M059J (cell line): ENCODE data around the gene ERO1B. TPM values are rescaled to one million over a fixed set of nuclear protein-coding genes. Genes with fewer than 3 reads are reported as not detected.
"Not testable (repeated sequence)": the region's sequence is repeated elsewhere in the genome, so short reads cannot be mapped to it uniquely, and the experiment has no call there.

ENCODE experiments used
- DNase-seq: peaks from one replicate; pipeline ENCODE4 v3.0.0-alpha.2; 2012; ENCODE audit warnings: low read depth
- total RNA-seq: library from RNA; depleted of rRNA; stranded (reverse); fragments of >200 nt; shearing (Covaris generic); gene quantifications from 2 replicates; pipeline ENCODE4 v1.2.3, GENCODE V29; 2014; rRNA removed

The ERO1B gene
- total RNA-seq = 1.1 and 2.5 TPM in 2 replicates

DNA sequence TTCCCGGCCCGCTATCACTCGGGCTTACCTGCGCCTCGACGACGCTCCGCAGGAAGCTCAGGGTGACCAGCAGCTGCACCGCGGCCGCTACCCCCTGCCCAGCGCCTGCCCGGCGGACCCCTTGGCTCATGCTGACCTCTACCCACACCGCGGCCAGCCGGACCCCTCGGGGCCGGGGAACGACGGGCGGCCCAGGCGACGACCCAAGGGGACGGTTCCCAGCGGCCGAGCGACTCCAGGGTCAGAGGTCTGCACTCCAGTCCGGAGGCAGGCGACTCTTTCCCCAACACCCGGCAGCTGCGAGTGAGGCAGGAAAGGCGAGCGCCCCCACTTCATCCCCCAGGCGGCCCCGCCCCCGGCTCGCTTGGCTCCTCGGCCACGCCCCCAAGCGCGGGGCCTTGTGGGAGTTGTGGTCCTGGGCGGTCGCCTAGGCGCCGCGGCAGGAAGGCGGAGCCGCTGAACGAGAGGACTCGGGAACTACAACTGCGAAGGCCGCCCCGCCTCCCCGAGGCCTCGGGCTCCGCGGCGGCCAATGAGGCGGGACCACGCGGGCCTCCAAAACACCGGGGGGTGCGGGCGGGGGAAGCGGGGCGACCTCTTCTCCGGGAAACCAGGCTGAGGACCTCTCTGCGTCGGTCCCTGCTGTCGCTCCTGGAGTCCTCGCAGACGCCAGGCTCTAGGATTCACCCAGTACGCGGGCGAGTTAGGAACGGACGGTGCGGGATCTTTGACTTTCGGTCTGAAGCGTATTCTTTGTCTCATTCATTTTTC is at the start of gene ERO1B:
TSS of gene ERO1B (minus strand) at position 305 of the 771 bp plus-strand sequence. CDS start at position 130, 175 bp downstream.
- DNase-seq = peak; percentile 94

DNA sequence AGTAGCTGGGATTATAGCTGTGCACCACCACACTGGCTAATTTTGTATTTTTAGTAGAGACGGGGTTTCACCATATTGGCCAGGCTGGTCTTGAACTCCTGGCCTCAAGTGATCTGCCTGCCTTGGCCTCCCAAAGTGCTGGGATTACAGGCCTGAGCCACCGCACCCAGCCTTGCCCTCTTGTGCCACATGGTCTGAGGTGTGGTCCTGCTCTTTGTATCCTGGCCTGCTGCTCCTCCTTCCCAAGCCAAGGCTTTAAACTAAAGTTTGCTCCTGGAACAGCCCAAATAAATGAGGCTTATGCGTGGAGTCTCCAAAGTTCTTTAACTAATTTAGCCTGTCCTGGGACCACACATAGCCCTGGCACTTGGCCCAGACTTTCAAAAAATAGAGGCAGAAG is 49.7 kb upstream of the ERO1B start:
- not testable (repeated sequence) for DNase-seq

DNA sequence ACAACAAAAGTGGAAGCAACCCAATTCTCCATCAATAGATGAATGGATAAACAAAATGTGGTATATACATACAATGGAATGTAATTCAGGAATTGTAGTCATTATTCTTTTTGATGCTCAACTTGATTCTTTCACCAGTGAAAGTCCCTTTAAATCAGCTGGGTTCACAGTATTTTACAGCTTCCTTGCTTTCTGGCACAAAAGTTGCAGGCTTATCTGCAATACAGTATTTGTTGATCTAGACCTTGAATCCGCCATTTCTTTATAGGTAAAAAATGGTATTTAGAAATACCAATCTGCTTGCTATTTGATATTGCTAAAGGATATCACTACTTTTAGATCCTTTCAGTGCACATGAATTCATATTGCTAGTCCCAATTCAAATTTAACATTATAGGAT is 44.7 kb upstream of the ERO1B start:
- DNase-seq = no peak

DNA sequence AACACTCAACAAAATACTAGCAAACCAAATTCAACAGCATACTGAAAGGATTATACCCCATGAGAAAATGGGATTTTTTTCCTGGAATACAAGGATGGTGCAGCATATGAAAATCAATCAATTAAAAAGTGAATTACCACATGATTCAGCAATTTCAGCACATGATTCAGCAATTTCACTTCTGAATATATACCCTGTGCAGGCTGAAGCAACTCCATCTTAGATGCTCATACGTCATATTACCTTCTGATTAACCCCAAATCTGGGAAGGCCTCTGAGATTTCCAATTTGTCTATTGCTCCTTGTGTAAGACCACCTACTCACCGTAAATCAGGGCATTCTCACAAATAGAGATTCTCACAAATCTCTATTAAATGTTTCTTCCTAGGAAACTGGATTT is 43.8 kb upstream of the ERO1B start:
- DNase-seq = no peak

DNA sequence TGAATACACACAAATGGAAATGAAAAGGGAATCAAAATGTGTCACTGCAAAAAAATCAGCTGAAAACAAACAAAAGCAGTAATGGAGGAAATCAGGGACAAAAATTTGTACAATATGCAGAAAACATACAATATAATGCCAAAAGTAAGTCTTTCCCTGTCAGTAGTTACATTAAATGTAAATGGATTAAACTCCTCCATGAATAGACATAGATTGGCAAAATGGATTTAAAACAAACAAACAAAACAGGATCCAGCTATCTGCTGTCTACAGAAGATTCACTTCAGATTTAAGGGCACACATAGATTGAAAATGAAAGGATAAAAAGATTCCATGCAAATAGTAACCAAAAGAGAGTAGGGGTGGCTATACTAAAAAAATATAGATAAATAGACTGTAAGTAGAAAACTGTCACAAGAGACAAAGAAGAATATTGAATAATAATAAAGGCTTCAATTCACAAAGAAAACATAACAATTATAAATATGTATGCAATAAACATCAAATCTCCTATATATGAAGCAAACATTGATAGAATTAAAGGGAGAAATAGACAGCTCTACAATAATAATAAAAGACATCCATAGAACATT is 42.2 kb upstream of the ERO1B start:
- DNase-seq = no peak

DNA sequence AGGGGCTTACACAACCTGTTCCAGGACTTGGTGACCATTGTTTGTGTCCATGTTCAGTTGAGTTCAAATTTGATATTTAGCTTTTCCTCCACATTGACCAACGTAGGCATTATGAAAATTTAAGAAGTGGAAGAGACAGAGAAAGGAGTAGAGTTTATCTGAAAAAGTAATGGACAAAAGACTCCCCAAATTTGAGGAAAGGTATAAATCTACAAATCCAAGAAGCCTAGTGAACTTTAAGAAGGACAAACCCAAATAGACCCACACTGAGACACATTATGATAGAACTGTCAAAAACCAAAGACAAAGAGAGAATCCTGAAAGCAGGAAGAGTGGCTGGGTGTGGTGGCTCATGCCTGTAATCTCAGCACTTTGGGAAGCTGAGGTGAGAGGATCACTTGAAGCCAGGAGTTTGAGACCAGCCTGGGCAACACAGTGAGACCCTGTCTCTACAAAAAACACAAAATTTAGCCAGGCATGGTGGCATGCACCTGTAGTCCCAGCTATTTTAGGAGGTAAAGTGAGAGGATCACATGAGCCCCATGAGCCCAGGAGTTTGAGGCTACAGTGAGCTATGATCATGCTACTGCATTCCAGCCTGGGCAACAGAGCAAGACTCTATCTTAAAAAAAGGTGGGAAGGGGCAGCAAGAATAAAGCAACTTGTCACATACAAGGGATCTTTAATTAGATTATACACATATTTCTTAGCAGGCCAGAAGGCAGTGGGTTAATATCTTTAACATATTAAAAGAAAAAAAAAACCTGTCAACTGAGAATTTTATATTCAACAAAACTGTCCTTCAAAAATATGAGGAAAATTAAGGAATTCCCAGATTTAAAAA is 41.0 kb upstream of the ERO1B start:
- no peak for DNase-seq

DNA sequence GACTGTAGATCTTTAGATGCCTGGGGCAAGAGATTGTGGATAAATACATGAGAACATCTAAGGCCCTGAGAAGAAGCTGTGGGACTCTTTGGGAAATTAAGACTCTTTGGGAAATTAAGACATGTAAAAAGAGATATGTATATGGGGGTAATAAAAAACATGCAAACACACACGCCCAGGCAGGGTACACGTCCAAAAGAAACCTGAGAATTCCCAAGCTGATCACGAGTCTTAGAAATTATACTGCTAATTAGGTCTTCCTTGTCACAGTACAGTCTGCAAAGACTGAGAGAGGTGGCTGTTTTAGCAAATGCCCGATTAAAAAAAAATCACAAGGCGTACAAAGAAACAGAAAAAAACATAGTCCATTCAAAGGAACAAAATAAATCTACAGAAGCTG is 39.3 kb upstream of the ERO1B start:
- DNase-seq = no peak

DNA sequence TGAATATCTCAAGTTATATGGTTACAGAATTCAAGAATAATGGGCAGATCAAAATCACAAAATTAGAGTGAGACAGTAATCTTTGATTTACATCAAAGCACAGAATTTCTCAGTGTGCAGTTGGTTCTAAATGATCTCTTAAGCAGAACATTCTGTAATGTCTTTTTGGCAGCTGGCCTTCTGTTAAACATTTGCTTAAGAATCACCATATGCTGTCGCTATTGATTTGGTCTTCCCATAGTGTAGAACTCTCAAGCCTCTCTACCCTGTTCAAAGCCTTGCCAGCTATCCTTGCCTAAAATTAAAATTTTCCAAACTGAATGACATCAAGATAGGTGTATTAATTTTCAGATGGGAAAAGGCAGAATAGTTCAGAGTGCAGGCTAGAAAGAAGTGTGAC is 38.9 kb upstream of the ERO1B start:
- DNase-seq = no peak

DNA sequence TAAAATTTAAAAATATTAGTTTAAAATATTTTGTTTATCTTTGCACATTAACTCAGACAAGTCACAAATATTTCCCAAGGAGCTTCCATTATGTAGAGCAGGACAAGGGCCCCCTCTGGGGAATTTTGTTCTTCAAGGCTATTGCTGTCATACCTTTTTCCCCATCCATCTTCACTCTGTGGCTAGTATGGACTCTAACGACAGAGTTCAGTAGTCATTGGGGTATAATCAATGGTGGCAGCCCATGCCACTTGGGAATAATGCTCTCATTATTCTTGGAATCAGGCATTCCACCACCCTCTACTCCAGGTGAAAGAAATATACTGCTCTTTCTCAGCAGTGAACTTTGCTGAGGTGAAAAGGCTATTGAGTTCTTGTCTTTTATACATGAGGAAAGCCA is 38.5 kb upstream of the ERO1B start:
- DNase-seq = no peak

DNA sequence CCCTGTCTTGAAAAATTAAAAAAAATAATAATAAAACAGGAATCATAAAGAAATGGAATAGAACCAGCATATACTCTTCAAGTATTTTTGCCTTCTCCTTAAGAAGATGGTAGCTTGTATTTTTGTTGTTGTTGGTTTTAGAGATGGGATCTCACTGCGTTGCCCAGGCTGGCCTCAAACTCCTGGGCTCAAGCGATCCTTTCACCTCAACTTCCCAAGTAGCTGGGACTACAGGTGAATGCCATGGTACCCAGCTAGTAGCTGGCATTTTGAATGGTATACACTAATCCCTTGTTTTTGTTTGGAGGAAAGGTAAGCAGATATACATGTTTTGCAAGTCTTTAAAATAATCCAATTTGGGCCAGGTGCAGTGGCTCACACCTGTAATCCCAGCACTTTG is 34.7 kb upstream of the ERO1B start:
- no peak for DNase-seq

DNA sequence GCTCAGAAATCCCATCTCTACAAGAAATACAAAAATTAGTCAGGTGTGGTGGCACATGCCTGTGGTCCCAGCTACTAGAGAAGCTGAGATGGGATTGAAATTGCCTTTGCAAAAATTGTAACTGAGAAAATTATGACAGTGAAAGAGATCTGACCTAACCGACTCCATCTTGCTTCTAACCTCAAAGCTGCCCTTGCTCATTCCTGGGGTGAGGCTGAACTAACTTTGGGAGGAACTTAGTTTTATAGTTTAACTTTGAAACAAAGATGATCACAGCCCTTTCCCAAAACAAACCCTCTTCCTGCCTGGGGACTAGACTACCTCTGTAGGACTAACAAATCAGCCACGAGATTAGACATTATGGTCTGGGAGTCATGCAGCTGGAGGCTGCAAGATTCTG is 33.8 kb upstream of the ERO1B start:
- DNase-seq = no peak

DNA sequence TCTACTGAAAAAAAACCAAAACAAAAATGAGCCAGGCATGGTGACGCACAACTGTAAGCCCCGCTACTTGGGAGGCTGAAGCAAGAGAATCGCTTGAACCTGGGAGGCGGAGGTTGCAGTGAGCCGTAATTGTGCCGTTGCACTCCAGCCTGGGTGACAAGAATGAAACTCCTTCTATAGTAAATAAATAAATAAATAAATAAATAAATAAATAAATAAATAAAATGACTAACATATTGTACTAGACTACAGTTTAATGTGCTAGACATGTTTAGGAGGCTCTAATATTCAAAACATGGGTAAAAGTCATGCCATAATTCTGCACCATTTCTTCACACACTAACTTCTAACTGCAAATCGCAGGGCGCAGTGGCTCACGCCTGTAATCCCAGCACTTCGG is 33.3 kb upstream of the ERO1B start:
- no peak for DNase-seq

DNA sequence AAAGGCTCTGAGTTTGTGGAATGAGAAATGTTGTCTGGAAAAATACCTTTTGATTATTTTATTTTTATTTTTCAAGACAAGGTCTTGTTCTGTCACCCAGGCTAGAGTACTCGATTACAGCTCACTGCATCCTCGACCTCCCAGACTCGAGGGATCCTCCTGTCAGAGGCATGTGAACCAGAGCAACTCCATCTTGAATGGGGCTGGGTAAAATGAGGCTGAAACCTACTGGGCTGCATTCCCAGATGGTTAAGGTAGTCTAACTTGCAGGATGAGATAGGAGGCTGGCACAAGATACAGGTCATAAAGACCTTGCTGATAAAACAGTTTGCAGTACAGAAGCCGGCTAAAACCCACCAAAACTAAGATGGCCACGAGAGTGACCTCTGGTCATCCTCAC is 32.3 kb upstream of the ERO1B start:
- DNase-seq = not testable (repeated sequence)

DNA sequence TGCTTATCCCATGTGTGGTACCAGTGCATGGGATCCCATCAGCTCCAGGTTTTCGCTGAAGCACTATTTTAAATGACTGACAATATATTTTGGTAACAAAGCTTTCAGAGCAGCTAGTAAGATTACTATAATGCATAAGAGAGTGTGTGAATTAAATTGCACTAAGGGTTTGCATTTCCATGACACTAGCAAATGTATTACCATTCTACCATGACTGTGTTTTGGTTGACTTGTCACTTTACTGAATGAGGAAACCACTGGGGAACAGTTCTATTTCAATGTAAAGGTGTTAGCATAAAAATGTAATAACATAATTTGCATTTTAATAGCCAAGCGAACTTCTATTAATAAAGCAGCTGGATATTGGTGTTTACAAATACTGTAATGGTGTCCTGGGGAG is 31.7 kb upstream of the ERO1B start:
- DNase-seq = no peak

- DNase-seq = no peak
Measured at GRCh38 chr1:236311040-236311439, 29.3 kb upstream of the ERO1B start.

DNA sequence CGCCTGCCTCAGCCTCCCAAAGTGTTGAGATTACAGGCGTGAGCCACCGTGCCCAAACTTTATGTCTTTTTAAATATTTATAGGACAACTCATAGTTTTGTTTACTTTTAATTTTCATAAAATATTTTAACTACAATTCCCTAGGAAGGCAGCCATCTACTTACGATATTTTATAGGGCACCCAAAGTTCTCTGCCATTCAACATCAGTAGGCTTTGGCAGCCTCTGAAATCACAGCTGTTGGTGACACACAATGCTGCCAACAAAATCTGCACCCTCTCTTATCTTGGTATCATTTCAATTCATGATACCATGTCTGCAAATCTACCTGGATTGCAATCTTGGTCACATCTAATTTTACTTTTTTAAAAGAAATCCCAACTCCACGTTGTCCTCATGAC is 27.1 kb upstream of the ERO1B start:
- DNase-seq = no peak

- DNase-seq = peak; percentile 33
Measured at GRCh38 chr1:236307435-236307834, 25.7 kb upstream of the ERO1B start.

DNA sequence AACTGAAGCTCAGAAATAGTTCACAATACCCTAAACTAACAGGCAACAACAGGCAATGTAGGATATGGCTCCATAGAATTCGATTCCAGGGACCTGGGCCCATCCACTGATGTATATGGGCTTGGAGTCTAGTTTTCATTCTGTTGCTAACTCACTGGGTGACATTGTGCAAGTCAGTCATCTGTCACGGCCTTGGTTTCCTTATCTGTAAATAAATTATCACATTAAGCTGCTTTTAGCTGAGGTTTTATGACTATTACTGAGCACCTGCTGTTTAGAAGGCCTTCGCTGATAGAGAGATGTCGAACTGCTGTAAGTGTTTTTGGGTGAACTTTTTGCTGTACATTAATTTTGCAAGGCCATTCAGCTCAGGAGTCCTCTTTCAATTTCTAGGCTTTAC is 22.9 kb upstream of the ERO1B start:
- DNase-seq = no peak

DNA sequence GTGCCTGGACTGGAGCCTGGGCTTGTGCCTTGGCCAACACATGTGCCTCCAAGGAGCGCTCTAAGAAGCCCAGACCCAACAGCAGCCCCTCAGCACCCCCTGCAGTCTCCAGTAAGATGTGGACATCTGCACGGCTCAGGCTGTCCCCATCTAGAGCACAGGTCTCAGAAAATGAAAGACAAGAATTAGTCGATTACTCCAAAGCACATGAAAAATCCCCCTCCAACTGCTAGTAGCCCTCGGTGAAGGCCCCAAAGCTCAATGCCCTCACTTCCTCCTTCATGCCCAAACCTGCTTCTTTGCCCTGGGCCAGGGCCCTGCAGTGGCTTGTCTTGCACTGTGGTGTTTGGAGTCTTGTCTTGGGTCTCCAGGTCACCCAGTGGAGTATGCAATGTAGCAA is 21.9 kb upstream of the ERO1B start:
- DNase-seq = no peak

- no peak for DNase-seq
Measured at GRCh38 chr1:236302941-236303340, 21.2 kb upstream of the ERO1B start.

DNA sequence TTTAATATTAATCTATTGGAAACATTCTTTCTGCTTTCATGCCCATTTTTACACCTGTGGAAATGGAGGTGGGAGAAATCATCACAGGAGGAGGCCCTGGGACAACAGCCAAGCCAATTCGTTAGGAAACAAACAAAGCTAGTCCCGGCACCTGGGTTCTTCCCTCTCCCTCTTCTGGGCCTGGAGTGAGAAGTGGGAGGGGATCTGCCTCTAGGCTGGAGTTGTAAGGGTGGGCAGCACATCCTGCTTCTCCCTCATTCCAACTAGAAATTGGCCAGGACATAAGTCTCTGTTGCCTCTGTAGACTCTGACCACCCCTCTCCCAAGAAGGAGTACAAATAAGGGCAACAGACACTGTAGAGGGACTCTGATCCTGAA is 20.2 kb upstream of the ERO1B start:
- DNase-seq = no peak

DNA sequence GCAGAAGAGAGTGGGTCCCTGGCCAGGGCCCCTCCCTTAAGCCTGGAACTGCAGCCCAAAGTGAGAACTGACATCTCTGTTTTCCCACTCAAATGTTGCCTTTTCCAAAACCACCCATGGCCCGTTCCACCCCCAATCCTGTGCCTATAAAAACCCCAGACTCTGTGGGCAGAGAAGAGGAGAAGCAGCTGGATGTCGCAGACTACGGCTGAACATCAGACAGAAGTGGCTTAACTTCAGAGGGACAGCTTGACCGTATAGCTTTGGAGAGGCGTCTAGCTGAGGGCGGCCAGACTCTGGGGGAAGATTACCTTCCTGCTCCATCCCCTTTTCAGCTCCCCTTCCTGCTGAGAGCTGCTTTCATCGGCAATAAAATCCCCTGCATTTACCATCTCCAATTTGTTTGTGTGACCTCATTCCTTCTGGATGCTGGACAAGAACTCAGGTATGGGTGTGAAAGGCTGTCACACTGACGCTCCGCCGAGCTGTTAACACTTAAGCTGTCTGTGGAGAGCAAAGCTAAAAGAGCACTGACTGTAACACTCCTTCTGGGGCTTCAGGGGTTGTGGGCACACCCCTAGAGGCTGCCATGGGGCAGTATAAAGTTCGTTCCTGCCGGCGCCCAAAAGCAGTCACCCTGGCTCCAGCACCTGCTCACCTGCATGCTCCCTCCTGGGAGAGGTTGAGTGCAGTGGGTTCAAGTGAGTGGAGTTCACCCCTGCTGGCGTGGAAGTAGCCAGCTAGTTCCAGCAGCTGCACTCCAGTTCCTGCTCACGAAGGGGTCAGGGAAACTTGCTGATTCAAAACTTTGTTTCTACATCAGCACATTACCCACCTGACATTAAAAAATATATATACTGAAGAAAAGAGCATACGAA is 19.6 kb upstream of the ERO1B start:
- no peak for DNase-seq
